ENCODE results near the gene JADE3.

DNA sequence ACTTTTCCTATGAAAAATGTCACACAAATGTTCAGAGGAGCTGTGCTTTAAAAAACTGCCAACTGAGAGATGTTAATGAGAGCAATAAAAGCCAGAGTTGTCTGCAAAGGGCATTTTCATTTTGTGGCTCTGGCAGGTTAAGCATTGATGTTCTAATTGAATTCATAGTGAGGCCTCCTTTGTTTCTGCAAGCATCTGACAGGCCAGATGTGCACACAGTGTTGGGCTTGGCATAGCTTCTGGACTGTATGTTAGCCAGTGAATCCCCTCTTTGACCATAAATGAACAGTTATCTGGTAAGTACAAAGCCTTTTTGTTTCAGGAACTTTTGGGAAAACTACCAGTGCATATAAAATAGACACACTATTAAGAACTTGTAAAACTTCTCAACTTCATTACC is 81.9 kb downstream of the JADE3 start:
- TF ChIP-seq, protein P1, sequence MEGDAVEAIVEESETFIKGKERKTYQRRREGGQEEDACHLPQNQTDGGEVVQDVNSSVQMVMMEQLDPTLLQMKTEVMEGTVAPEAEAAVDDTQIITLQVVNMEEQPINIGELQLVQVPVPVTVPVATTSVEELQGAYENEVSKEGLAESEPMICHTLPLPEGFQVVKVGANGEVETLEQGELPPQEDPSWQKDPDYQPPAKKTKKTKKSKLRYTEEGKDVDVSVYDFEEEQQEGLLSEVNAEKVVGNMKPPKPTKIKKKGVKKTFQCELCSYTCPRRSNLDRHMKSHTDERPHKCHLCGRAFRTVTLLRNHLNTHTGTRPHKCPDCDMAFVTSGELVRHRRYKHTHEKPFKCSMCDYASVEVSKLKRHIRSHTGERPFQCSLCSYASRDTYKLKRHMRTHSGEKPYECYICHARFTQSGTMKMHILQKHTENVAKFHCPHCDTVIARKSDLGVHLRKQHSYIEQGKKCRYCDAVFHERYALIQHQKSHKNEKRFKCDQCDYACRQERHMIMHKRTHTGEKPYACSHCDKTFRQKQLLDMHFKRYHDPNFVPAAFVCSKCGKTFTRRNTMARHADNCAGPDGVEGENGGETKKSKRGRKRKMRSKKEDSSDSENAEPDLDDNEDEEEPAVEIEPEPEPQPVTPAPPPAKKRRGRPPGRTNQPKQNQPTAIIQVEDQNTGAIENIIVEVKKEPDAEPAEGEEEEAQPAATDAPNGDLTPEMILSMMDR (IDR thresholded peaks at IDR 0.05; ENCODE audit: poor library complexity, severe bottlenecking): no peak
- no peak for TF ChIP-seq POLR2AphosphoS5 (IDR thresholded peaks at IDR 0.05)
- TF ChIP-seq TAF1 (IDR thresholded peaks at IDR 0.05; ENCODE audit: low read depth): no peak
- TF ChIP-seq MXI1 (conservative IDR thresholded peaks at IDR 0.05; ENCODE audit: poor library complexity, severe bottlenecking): no peak
- TF ChIP-seq, protein P2, sequence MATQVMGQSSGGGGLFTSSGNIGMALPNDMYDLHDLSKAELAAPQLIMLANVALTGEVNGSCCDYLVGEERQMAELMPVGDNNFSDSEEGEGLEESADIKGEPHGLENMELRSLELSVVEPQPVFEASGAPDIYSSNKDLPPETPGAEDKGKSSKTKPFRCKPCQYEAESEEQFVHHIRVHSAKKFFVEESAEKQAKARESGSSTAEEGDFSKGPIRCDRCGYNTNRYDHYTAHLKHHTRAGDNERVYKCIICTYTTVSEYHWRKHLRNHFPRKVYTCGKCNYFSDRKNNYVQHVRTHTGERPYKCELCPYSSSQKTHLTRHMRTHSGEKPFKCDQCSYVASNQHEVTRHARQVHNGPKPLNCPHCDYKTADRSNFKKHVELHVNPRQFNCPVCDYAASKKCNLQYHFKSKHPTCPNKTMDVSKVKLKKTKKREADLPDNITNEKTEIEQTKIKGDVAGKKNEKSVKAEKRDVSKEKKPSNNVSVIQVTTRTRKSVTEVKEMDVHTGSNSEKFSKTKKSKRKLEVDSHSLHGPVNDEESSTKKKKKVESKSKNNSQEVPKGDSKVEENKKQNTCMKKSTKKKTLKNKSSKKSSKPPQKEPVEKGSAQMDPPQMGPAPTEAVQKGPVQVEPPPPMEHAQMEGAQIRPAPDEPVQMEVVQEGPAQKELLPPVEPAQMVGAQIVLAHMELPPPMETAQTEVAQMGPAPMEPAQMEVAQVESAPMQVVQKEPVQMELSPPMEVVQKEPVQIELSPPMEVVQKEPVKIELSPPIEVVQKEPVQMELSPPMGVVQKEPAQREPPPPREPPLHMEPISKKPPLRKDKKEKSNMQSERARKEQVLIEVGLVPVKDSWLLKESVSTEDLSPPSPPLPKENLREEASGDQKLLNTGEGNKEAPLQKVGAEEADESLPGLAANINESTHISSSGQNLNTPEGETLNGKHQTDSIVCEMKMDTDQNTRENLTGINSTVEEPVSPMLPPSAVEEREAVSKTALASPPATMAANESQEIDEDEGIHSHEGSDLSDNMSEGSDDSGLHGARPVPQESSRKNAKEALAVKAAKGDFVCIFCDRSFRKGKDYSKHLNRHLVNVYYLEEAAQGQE (IDR thresholded peaks at IDR 0.05; ENCODE audit: borderline replicate concordance): no peak
- TF ChIP-seq EP300 (conservative IDR thresholded peaks at IDR 0.05; ENCODE audit: poor library complexity, severe bottlenecking): no peak
- no peak for TF ChIP-seq EZH2 (IDR thresholded peaks at IDR 0.05; ENCODE audit: borderline replicate concordance, insufficient read depth, low read length, poor library complexity, severe bottlenecking)
- TF ChIP-seq SMC3 (conservative IDR thresholded peaks at IDR 0.05; ENCODE audit: poor library complexity): no peak
- no peak for TF ChIP-seq RAD21 (conservative IDR thresholded peaks at IDR 0.05)
